ENCODE data around the gene LRBA.

LRBA gene

DNA sequence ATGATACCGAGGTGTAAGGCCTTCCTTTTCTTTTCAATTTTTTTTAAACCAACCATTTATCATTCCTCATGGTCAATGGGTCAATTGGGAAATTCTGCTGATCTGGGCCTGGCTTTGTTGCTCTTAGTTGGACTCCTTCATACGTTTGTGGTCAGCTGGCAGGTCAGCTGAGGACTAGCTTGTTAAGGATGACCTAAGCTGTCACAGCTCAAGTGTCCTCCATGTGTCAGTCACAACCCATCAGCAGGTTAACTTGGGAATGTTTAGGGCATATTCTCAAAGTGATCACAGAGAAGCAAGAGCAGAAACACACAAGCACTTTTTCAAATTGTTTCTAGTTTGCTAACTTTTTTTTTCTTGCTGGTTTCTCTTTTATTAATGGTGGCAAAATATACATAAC lies 550.6 kb downstream of the LRBA start:
- no peak for DNase-seq (ENCODE audit: extremely low read depth in 1 of 2, low read depth in 1 of 2)

DNA sequence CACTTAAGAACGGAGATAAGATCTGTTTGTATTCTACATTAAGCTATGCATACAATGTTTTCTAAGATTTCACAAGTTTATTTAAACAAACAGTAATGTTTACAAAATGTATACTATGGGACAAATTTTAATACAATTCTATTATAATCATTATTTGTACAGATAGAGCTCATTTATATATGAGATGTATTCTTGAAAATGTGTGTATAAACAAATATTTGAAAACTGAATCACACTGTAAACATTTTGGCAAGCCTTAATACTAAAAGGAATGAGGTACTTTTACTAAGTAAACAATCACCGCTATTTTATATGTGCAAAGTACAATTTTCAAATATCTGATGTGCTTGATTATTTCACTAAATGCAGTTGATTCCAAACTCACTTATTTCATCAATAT lies 552.3 kb downstream of the LRBA start:
- no peak for DNase-seq (ENCODE audit: extremely low read depth in 1 of 2, low read depth in 1 of 2)

DNA sequence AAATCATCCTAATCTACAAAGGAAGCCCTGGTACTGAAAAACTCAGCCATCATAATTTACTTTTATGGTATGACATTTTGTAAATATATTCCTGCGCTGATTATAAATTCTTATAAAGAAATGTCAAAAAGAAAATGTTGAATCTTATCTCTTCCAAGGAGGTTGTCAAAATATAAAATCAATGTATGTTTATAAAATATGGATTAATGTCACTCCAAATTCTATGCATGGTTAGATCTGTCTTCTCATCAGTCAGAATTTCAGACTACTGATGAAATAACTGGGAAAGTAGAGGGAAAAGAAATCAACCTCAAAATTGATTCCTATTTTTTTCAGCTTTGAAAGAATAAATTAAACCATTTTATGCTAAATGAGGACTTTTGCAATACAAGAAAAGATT lies 553.1 kb downstream of the LRBA start:
- DNase-seq (ENCODE audit: extremely low read depth in 1 of 2, low read depth in 1 of 2): no peak

DNA sequence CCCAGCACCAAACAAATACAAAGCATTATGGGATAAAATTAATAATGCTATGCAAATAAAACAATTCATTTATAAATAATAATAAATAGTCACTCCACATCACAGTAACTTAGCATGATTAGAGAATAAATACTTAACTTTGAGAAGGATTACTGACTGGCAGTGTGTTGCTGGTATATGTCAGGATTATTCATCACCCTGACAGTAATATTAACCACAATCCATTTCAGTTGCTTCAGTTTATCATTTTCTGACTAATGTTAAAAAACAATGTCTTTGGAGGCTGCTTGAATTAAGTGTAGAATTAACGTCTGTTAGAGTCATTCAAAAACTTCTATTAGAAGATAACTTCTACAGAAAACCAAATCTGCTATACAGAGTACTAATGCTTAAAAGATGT lies 557.3 kb downstream of the LRBA start:
- DNase-seq (ENCODE audit: extremely low read depth in 1 of 2, low read depth in 1 of 2): no peak

DNA sequence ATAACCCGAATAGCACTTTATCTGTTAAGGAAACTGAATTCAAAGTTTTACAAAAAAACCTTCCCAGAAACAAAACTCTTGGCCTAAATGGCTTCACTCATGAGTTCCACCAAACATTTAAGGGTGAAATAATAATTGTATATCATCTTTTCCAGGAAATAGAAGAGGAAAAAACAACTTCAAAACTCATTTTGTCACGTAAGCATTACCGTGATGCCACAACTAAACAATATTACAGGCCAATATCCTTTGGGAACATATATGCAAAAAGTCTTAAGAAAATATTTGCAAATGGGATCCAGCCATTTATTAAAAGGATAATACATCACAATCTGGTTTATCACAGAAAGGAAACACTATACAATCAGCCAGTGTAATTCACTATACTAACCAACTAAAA lies 563.2 kb downstream of the LRBA start:
- DNase-seq (ENCODE audit: extremely low read depth in 1 of 2, low read depth in 1 of 2): no peak

DNA sequence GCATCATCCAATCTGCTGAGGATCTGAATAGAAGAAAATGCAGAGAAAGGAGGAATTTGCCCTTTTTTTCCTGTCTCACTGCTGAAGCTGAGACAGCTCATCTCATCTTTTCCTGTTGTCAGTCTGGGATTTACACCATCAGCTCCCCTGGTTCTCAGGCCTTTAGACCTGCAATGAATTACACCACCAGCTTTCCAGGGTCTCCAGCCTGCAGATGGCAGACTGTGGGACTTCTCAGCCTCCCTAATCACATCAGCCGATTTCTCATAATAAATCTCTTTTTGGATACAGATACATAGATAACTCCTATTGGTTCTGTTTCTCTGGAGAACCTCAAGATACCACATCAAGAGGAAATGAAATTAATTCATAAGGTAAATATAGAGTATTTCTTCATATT lies 567.7 kb downstream of the LRBA start:
- no peak for DNase-seq (ENCODE audit: extremely low read depth in 1 of 2, low read depth in 1 of 2)

DNA sequence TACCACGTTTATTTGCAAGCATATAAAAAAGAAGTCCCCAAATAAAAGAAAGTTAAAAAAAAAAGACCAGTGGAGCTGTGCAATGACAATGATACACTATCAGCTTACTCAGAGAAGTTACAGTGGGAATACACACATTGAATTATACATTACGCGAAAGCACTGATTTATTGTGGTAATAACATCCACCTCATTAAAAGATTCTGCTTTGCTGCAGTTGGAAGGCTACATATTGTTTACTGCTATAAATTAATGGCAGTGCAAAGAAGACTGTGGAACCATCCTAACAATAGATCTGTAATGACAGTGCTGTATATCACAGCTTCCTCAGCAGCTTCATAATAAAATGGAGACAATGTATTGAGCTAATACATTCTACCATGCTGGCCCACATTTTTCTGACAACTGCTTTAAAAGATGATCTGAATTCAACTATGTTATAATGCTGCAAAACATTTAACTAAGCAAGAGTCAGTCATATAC lies 575.6 kb downstream of the LRBA start:
- DNase-seq (ENCODE audit: extremely low read depth in 1 of 2, low read depth in 1 of 2): no peak

DNA sequence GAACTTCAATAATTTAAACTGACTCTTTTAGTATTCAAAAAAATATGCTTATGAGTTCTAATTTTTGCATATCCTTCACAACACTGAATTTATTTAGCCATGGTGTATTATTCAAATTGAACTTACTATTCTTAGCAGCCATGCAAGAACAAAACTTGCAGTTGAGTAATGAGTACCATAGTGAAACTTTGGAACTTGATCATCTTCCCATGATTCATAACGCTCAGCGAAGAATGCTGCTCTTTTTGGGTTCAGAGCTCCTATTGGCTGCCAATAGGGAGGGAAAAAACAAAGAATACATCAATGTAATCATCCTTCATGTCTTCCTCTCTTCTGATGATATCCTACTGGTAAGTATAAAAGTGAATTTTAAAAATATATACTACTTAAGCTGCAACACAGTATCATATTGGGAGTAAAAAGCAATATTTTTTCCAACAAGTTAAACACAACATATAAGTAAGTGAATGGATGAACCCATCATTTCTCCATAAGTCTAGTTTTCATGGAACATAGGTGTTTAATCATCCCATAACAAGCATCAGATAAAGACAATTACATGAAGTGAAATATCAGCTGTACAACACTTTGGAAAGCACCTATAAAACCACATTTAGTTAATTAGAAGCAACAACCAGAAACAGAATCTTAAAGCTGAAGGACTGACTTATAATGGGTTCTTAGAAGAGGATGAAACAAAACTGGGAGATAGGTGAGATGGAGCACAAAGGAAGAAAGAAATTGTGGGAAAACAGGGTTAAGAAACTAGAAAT lies 578.3 kb downstream of the LRBA start:
- DNase-seq (ENCODE audit: extremely low read depth in 1 of 2, low read depth in 1 of 2): no peak

DNA sequence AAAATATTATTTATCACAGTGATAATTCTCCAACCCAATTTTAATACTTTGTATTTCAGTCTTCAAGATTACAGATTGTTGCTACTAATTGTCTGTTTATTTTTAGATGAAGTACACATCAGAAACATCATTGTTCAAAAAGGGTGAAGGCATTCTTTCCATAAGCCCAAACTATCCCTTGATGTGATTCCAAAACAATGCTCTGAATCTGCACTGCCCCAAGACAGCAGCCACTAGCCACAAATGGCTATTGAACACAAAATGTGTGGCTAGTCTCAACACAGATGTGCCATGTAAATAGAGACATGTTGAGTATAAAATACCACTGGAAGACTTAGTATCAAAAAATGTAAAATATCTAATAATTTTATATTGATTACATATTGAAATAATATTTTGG lies 583.9 kb downstream of the LRBA start:
- no peak for DNase-seq (ENCODE audit: extremely low read depth in 1 of 2, low read depth in 1 of 2)

DNA sequence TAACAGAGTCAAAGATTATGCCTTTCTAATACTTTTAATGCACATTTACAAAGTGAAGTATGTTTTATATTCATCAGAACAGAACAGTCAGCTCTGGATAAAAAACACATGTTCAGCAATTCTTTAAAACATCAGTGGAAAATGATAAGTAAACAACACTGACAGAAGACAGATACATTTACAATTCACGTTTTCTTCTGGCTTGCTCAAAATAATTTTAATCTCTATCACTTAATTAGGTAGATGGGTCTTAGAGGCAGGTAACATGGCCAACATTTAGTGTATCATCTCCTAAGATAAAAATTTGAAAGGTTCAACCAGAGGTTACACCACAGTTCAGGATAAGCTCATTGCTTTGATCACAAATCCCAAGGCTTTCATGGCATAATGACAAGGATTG lies 589.9 kb downstream of the LRBA start:
- DNase-seq (ENCODE audit: extremely low read depth in 1 of 2, low read depth in 1 of 2): no peak

DNA sequence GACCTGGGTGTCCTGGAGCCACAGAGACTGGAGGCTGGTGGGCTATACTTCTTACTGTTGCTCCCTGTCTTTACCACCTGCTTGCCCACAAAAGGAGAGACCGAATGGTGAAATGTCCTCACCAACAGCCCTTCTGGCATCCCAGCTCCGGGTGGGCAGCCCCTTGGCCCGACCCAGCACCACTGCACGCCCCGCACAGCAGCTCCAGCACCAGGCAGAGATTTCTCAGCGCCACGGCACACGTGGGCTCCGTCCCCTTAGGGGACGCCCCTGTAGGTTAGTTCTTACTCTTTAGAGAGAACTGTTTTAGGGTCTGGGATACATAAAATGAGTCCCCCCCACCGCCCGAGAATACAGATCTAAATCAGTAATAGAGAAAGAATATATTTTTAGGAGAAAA lies 591.6 kb downstream of the LRBA start:
- DNase-seq (ENCODE audit: extremely low read depth in 1 of 2, low read depth in 1 of 2): no peak

DNA sequence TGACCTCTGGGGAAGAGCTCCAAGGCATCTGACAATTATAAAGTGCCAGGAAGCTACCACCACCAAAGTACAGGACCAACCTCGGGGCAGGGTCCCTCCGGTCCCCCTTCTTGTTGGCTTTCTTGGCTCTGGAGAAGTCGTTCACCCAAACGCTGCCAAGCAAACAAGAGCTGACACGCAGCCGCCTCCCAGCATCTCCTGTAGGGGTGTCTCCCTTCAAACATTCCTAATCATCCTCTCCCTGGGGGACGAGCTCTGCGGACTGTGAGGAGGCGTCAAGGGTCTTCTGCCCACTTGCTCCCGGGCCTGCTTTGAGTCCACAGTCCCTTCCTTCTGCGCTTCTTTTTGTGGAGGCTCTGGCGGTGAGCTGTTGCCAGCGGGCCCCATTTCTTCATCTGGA lies 592.0 kb downstream of the LRBA start:
- no peak for DNase-seq (ENCODE audit: extremely low read depth in 1 of 2, low read depth in 1 of 2)

DNA sequence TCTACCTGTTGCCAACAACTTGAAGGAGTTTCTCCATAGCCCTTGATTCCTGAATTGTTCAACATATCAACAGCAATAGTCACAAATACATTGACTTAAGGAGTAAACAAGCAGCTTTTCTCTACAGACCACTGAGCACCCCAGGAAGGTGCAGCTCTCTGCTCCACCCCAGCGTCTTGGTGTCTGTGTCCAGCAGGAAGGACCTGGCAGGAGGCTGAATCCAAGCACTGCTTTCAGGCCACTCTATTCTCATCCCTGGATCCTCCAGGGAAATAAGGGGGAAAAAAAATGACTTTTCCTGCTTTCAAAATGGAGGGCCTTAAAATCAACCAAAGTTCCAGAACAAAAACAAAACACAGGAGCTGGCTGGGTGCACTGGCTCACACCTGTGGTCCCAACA lies 593.5 kb downstream of the LRBA start:
- no peak for DNase-seq (ENCODE audit: extremely low read depth in 1 of 2, low read depth in 1 of 2)

DNA sequence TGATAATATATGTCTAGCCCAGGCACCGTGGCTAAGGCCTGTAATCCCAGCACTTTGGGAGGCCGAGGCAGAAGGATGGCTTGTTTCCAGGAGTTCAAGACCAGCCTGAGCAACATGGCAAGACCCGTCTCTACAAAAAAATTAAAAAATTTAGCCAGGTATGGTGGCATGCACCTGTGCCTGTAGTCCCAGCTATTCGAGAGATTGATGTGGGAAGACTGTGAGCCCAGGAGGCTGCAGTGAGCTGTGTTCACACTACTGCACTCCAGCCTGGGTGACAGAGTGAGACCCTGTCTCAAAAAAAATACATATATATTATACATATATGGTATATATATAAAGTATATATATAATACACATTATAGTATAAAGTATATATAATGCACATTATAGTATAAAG lies 595.1 kb downstream of the LRBA start:
- DNase-seq (ENCODE audit: extremely low read depth in 1 of 2, low read depth in 1 of 2): no peak

DNA sequence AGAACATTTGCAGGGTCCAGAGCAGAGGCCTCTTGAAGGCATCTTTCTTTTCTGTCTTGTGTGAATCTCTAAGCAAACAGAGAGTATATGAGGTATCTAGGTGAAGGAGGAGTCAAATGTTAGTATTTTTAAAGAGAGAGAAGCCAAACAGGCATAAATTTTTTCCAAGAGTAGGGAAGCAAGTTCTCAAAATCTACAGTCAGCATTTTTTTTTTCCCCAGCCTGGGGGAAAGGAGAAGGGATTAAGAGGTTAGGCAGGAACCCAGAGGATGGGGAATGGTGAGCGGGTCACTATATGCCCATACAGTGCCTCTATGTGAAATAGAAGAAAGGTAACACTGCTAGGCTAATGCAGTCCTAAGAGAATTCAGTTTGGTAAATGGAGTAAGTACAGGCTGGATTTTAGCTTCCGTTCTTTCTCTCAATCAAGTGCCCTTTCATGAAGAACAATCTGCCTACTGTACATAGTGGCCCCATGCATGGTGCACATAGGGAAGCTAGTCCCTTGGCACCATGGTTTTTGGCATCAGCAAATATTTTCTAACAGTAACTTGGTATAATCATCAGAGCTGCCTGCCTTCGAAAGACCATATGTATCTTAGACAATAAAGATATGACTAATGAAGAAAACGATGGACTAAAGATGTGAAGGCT lies 596.2 kb downstream of the LRBA start:
- DNase-seq (ENCODE audit: extremely low read depth in 1 of 2, low read depth in 1 of 2): no peak

DNA sequence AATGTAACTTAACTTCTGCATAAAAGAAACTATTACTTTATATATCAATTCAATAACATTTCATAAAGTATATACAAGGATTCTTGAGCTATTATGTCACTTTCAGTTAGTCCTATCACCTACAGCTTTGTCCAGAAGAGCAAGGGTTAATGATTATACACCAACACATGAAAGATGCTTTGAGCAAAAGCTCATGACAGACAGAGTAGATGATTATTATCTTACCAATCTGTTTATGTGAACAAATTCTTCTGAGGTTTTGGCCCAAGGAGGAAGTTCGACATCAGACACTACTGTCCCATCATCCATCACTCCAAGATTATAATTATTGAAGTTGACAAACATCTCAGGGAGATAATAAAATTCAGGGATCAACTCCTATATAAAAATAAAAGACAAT lies 599.9 kb downstream of the LRBA start:
- DNase-seq (ENCODE audit: extremely low read depth in 1 of 2, low read depth in 1 of 2): no peak

DNA sequence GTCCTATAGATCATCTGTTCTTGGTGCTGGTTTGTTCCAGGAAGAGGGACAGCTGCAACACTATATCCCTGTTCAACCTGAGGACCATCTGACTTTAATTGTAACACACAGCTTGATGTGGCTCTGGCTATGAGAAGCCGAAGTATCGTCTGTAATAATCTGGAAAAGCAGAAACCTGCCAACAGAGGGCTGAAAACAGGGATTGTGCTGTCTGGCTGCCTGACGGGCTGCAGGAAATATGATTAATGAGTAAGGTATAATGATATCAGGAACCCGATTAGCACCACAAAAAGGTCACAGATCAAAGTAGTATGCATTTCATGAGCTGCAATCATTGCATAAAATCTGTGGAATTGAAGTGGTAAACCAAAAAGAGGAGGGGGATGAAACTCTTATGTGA lies 603.6 kb downstream of the LRBA start:
- DNase-seq (ENCODE audit: extremely low read depth in 1 of 2, low read depth in 1 of 2): no peak

DNA sequence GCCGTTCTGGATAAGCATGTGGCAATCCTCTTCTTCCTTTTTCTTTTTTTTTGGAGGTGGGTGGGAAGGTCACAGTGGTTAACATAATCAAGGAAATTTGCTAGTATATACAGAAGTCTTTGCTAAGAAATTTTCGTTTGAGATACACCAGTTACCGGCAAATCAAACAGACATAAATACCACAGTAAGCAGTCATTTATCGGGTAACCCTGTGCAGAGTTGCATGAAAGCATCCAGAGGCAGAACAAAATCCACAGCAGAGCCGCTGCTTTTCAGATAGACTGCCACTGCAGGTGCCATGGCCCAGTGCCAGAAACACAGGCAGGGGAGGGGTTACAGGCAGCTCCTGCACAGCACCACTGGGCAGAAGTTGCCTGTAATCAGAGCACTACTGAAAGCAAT lies 612.2 kb downstream of the LRBA start:
- DNase-seq (ENCODE audit: extremely low read depth in 1 of 2, low read depth in 1 of 2): peak in 1 of 2 donors; percentile 1

DNA sequence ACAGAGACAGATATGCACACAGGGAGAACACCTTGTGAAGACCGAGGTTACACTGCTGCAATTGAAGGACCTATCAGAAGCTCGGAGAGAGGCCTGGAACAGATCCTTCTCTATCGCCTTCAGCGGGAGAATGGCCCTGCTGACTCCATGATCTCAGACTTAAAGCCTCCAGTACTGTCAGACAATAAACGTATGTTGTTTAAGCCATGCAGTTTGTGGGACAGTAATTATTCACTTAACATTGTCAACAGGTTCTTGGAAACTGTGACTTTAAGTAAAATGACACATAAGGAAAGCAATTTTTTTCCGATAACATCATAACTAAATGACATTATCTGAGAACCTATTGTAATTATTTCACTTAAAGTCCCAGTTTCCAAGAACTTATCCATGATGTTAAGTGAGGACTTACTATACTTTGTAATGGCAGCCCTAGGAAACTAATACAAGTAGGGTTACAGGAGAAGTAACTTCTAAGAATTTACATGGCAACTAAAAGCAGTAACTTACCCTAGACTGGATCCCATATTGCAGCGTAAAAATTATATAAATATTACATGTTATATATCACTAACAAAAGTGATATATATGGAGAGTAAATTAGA lies 613.9 kb downstream of the LRBA start:
- DNase-seq (ENCODE audit: extremely low read depth in 1 of 2, low read depth in 1 of 2): no peak

DNA sequence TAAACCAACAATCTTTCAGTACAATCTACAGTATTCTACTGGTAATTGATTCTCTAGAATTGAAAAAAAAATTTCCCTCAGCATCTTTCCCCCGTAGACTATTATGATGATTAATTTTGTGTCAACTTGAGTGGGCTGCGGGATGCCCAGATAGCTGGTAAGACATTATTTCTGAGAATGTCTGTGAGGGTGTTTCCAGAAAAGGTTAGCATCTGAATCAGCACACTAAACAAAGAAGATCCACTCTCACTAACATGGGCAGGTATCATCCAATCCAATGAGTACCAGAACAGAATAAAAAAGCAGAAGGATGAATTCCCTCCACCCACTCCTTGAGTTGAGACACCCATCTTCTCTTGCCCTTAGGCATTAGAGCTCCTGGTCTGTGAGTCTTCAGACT lies 619.2 kb downstream of the LRBA start:
- no peak for DNase-seq (ENCODE audit: extremely low read depth in 1 of 2, low read depth in 1 of 2)

DNA sequence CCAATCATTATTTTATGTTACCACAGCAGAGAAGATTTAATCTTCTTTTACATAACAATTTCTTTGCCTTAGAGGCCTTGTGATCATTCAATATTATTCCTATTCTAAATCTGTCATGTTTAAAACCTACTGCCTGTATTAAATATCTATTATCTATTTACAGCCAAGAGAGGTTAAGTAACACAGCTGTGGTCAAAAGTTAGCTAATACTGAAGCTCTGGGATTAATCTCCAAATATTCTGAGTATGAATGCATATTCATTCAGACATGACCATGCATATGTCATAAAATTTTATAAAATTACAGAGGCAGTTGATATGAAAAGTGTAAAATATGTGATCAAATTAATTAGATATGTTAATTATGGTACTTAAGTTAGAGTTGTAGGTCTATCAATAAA lies 621.0 kb downstream of the LRBA start:
- no peak for DNase-seq (ENCODE audit: extremely low read depth in 1 of 2, low read depth in 1 of 2)

DNA sequence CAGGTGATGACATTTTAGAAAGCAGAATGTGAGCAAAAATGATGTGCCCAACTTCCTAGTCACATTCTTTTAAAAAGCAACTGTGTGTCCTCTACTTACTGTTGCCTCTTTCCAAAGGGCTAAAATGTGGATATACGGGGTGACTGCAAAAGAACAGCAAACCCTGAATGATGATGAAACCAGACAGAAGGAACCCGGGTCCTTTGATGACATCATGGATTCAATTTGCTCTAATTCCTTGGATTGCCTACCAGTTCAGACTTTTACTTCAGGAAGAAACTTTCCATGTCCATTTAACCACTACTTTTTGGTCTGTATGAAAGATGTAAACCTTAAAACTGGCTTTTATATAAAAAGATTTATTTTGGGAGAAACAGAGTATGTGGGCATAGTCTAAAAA lies 624.0 kb downstream of the LRBA start:
- DNase-seq (ENCODE audit: extremely low read depth in 1 of 2, low read depth in 1 of 2): no peak
